Chondrocyte (in vitro differentiated cells): ENCODE measurements around the gene NCAPG2. TPM values are rescaled to one million over a fixed set of nuclear protein-coding genes. Genes with fewer than 3 reads are reported as not detected.

Experiments
- DNase-seq: peaks from one replicate; pipeline ENCODE4 v3.0.0; 2021; ENCODE audit warnings: mixed read lengths, low spot score
- H3K27ac Mint-ChIP-seq: one replicate; pipeline ENCODE4 v1.8.0; 2021; ENCODE audit warnings: mild to moderate bottlenecking, moderate library complexity, mixed read lengths; ENCODE audit not compliant: unreplicated experiment
- H3K27me3 Mint-ChIP-seq: 2 replicates; pipeline ENCODE4 v1.8.0; 2021; ENCODE audit warnings: low read depth, mixed read lengths
- H3K36me3 Mint-ChIP-seq: 2 replicates; pipeline ENCODE4 v1.8.0; 2021; ENCODE audit warnings: low read depth, mixed read lengths
- H3K4me1 Mint-ChIP-seq: 2 replicates; pipeline ENCODE4 v1.8.0; 2021; ENCODE audit warnings: low read depth, mild to moderate bottlenecking, mixed read lengths
- H3K4me3 Mint-ChIP-seq: one replicate; pipeline ENCODE4 v1.8.0; 2021; ENCODE audit warnings: mild to moderate bottlenecking, moderate library complexity, mixed read lengths; ENCODE audit not compliant: unreplicated experiment
- H3K9me3 Mint-ChIP-seq: 2 replicates; pipeline ENCODE4 v1.8.0; 2021; ENCODE audit warnings: low read depth, mixed read lengths
- total RNA-seq: library from RNA; stranded (reverse); gene quantifications from 3 replicates; pipeline ENCODE4 v1.2.1, GENCODE V29; 2021
- TF ChIP-seq, protein P1 (sequence below): fragments of 200-600 bp; sonication (generic); IDR thresholded peaks from 2 replicates; pipeline ENCODE4 v1.5.0; 2021; ENCODE audit warnings: antibody characterized with exemption, mild to moderate bottlenecking, moderate library complexity

The NCAPG2 gene
- total RNA-seq, 1 donor from 2014 or later = 13.0 TPM

DNA sequence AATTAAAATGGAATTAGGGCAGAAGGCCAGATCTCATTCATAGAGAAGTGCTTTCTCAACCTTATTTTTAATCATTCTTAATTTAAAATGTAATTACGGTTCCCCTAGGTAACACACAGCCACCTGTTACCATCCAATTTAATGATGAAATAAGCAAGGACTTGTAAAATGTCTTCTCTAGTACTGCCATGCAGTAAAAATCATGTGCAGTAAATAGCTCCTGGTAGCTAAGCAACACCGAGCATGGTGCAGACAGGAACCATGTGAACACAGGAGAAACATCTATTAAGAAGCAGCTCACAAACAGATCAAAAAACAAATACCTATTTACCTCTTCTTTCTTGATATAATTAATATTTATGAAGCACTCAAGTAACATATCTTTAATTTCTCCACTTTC lies 15.1 kb downstream of the NCAPG2 start:
- no peak overlapping the region for H3K27ac Mint-ChIP-seq
- peaks cover 3% of the 10 kb centered on the region for H3K9me3 Mint-ChIP-seq
- no peak overlapping the region for H3K4me3 Mint-ChIP-seq
- peaks cover 6% of the 10 kb centered on the region for H3K36me3 Mint-ChIP-seq
- no peak for DNase-seq
- H3K4me1 Mint-ChIP-seq = peaks cover 13% of the 10 kb centered on the region
- TF ChIP-seq, protein P1, sequence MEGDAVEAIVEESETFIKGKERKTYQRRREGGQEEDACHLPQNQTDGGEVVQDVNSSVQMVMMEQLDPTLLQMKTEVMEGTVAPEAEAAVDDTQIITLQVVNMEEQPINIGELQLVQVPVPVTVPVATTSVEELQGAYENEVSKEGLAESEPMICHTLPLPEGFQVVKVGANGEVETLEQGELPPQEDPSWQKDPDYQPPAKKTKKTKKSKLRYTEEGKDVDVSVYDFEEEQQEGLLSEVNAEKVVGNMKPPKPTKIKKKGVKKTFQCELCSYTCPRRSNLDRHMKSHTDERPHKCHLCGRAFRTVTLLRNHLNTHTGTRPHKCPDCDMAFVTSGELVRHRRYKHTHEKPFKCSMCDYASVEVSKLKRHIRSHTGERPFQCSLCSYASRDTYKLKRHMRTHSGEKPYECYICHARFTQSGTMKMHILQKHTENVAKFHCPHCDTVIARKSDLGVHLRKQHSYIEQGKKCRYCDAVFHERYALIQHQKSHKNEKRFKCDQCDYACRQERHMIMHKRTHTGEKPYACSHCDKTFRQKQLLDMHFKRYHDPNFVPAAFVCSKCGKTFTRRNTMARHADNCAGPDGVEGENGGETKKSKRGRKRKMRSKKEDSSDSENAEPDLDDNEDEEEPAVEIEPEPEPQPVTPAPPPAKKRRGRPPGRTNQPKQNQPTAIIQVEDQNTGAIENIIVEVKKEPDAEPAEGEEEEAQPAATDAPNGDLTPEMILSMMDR = no peak
- H3K27me3 Mint-ChIP-seq = no peaks in the 10 kb centered on the region

DNA sequence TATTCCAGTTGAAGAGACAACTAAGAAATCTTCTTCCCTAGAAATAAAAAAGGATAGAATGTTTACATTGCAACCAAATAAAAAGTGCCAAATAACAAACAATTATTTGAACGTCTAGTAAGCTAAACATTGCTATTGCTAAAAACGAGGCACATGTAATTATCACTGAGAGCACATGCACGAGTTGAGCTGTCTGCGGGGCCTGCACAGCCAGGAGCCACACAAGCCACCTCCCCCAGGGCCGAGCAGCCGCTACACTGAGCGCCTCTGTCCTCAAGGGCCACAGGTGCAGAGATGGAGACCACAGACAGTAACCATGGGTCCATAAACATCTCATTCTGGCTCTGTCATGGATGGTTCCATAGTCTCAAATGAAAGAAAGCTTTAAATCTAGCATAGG lies 17.2 kb downstream of the NCAPG2 start:
- DNase-seq = no peak
- H3K4me1 Mint-ChIP-seq = peaks cover 29% of the 10 kb centered on the region
- peaks cover 5% of the 10 kb centered on the region for H3K36me3 Mint-ChIP-seq
- no peak overlapping the region for H3K4me3 Mint-ChIP-seq
- H3K27ac Mint-ChIP-seq = no peak overlapping the region
- peaks cover 3% of the 10 kb centered on the region for H3K9me3 Mint-ChIP-seq
- TF ChIP-seq, protein P1 = no peak
- H3K27me3 Mint-ChIP-seq = no peaks in the 10 kb centered on the region

DNA sequence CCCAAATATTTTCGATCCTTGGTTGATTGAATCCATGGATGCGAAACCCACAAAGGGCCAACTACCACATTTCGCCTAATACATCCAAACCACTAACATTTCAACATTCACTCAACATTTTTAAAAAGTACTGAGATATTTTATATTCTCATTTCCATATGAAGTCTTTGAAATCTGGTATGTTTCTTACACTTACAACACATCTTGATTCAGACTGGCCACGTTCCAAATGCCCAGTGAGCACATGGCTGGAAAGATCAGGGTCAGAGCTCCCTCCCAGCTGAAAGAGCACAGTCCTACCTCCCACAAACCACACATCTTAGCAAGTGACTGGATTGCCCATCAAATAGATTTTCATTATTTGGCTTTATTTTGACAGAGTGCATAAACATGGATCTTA lies 18.9 kb downstream of the NCAPG2 start:
- Mint-ChIP-seq H3K27me3 (no peaks in the 10 kb centered on the region), H3K4me3 (no peak overlapping the region), H3K4me1 (peaks cover 32% of the 10 kb centered on the region), H3K36me3 (peaks cover 5% of the 10 kb centered on the region), H3K9me3 (peaks cover 3% of the 10 kb centered on the region), H3K27ac (peak overlapping the region; percentile 39)
- TF ChIP-seq, protein P1 = no peak
- no peak for DNase-seq

DNA sequence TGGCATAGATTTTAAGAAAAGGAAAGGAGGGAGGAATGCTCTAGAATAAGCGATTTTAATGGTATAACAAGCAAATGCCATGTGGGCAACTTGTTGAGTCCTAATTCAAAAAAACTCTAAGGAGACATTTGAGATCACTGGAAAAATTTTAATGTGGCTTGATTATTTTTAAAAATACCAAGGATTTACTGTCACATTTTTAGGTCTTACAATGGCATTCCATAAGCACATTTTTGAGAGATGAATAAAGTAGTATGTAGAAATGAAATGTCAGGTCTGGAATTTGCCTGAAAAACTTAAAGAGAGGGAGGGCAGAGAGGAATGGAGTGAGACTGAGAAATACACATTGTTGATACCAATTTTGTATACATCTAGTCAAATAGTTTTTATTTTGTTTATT lies 20.3 kb downstream of the NCAPG2 start:
- no peak overlapping the region for H3K4me3 Mint-ChIP-seq
- TF ChIP-seq, protein P1 = no peak
- H3K9me3 Mint-ChIP-seq = peaks cover 3% of the 10 kb centered on the region
- no peak for DNase-seq
- peaks cover 5% of the 10 kb centered on the region for H3K36me3 Mint-ChIP-seq
- H3K4me1 Mint-ChIP-seq = peaks cover 32% of the 10 kb centered on the region
- H3K27me3 Mint-ChIP-seq = no peaks in the 10 kb centered on the region
- peak overlapping the region; percentile 42 for H3K27ac Mint-ChIP-seq

DNA sequence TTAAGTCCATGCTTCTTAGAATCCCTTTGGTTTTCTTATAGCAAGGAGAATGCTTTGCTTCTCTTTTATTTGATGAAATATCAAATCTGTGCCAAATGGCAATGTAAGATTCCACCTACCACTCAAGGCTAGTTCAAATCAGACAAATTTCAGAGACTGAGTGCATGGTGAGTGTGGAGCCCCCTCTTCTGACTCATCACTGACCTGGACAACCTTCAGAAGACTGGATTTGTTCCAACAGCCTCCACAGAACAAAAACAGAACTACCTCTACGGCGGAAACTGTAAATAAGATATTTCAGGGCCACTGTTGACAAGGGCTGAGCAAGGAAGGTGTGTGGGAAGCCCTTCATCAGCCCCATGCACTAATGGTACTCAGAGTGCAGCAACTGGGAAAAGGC lies 21.1 kb downstream of the NCAPG2 start:
- H3K4me3 Mint-ChIP-seq = no peak overlapping the region
- H3K36me3 Mint-ChIP-seq = peaks cover 4% of the 10 kb centered on the region
- peak overlapping the region; percentile 37 for H3K27ac Mint-ChIP-seq
- peaks cover 3% of the 10 kb centered on the region for H3K9me3 Mint-ChIP-seq
- no peak for DNase-seq
- peaks cover 32% of the 10 kb centered on the region for H3K4me1 Mint-ChIP-seq
- no peaks in the 10 kb centered on the region for H3K27me3 Mint-ChIP-seq
- TF ChIP-seq, protein P1 = no peak
